HG02981 (cell line): ENCODE measurements around the gene PRKCA.
"Not testable (repeated sequence)": the region's sequence is repeated elsewhere in the genome, so short reads cannot be mapped to it uniquely, and the experiment has no call there.

Experiments
- ATAC-seq: cut with Tn5 transposase; IDR thresholded peaks from one replicate; pipeline ENCODE4 v1.9.1; 2021; ENCODE audit warnings: mild to moderate bottlenecking, moderate library complexity; ENCODE audit not compliant: unreplicated experiment

Gene PRKCA

DNA sequence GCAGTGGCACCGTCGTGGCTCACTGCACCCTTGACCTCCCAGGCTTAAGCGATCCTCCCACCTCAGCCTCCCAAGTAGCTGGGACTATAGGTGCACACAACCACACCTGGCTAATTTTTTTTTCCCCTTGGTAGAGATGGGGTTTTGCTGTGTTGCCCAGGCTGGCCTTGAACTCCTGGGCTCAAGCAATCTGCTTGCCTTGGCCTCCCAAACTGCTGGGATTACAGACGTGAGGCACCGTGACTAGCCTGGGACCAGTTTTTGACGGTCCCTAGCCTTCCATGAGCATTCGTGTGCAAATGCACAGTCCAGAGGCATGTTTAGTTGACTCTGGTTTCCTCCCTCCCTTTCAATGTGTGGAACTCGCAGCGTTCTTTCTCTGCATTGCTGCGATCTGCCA lies 48.2 kb downstream of the PRKCA start:
- not testable (repeated sequence) for ATAC-seq

DNA sequence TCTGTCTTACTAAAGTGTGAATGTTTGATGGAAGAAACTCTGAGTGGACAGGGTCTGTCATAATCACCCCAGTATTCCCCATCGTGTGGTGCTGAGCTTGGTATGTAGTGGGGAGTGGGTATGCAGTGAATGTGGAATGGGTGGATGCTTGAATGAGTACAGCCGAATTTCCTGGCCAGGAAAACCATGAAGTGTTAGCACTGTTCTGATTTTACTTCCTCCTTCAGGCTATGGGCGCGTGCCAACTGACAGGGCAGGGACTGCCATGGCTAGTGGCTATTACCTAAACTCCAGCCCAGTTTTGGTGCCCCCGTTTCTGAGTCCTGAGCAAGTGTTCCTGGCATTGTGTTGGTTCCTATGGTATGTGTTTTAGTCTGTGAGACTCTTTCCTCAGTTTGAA lies 48.6 kb downstream of the PRKCA start:
- no peak for ATAC-seq

DNA sequence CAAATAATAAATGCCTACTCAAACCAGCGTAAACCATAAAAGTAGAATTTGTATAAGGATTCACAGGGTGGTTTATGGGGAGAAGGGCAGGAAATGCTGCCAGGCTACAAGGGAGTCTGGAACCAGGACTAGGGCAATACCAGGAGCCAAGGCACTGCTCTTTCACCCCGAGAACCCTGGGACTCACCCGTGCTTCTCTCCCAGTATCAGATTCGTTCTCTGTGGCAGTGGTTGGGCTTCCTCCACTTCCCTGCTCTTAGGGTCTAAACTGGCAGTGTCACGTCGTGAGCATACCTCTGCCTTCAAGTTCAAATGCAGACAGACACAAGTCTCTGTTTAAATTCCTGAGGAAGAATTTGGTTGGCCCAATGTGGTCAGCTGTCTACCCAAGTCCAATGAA lies 49.3 kb downstream of the PRKCA start:
- no peak for ATAC-seq

- no peak for ATAC-seq
These were observed 51.6 kb downstream of the PRKCA start for GRCh38 chr17:66353937-66354401.

- no peak for ATAC-seq
These were observed 52.1 kb downstream of the PRKCA start for GRCh38 chr17:66354472-66354871.

DNA sequence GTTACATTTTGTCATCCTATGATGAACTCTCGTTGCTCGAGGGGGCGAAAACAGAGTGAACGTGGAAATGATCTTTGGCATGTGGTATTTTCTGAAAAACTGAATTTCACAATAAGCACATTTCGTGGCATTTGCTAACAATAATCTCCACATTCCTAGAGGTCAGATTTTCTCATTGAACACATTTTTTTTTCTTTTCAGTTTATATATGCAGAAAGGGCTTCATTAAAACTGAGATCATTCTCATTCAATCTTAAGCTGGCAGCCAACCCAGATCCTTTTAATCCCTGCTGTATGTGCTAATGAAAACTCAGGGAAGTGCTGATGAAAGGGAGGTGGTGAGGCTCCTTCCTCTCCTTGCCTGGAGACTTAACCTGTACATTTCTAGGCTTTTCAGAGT lies 52.6 kb downstream of the PRKCA start:
- no peak for ATAC-seq

DNA sequence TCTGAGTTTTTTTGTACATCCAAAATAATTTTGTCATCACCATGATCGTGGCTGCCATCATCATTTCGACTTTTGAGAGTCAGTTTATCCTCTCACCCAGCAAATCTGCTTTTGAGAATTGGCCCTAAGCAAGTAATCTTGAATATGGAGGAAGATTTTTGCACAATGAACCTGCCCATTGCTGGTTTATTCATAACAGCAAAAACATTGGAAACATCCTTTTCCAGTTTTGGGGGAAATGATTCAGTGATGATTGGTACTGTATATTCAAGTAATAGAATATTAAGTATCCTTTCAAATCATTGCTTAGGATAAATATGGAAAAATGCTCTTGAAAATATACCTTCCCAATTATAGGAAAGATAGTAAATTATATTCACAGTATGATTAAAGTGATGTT lies 53.1 kb downstream of the PRKCA start:
- no peak for ATAC-seq

DNA sequence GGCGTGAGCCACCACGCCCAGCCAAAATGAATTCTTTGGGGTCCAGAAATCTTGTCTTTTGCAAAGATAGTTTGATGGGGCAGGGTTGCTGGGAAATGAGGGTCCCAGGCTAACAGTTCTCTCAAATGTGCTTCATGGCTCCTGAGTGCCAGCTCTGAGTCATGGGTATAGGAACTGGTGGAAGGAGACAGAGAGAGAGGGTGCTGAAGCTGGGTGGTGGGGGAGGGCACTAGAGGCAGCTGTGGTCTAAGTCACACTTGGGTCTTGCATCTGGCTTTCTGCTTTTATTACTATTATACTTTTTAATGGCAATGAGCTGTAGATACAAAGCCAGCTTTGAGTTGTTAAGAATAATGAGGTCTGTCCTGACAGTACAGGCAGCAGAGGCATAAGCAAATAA lies 54.6 kb downstream of the PRKCA start:
- no peak for ATAC-seq

- no peak for ATAC-seq
These were observed 56.9 kb downstream of the PRKCA start for GRCh38 chr17:66359351-66359750.

- ATAC-seq: not testable (repeated sequence)
These were observed 58.6 kb downstream of the PRKCA start for GRCh38 chr17:66360961-66361565.

GRCh38 chr17:66364508-66364907 lies 62.1 kb downstream of the PRKCA start:
- ATAC-seq: no peak

GRCh38 chr17:66364990-66365490 lies 62.6 kb downstream of the PRKCA start:
- no peak for ATAC-seq

DNA sequence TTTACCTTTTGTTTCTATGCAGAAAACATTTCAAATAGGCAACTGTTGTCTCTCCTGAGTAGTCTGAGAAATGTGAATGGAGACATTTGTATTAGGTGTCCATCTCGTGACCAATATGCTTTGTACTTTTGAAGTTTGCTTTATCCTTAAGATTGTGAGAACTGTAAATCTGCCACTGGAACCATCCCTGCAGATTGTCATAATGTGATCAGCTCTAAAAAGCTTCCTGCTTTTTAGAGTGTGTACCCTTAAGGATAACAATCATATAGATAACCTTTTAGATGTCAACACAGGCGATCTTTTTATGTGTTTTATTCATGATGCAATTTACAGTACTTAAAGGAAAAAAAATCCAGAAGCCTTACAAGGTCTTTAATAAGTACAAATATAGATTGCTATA lies 63.5 kb downstream of the PRKCA start:
- ATAC-seq: no peak

DNA sequence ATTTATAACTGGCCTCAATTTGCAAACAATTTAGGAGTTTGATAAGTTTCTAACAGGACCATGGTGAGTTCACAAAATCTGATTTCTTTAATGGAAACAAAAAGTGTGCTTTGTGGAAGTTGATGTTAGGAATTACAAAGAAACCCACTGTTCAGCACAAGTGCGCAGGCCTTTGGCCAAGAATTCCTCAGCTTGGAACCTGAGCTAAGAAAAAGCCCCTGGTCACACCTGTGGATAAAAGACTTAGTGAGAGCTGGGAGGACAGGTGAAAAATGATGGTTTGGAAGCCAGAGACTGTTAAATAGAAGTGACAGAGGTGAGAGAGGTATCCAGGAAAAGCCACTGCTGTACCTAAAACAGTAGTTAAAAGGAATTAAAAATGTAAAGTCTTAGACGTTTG lies 64.7 kb downstream of the PRKCA start:
- ATAC-seq: no peak

DNA sequence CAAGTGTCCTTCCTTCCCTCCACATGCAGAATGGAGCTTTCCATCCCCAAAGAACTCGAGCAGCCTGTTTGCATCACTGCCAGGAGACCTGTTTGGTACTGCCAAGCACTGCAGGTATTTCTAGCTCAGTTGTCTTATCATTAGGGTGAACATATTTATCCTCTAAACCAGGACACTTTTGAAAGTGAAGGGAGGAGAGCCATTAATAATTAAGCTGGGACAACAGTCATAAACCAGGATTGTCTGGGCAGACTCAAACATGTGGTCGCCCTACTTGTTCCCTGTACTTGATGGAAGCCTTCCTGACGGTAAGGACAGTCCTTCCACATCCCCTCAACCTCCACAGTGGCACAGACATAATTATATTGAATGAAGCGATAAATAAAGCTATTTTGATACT lies 67.4 kb downstream of the PRKCA start:
- ATAC-seq: no peak

- no peak for ATAC-seq
These were observed 69.1 kb downstream of the PRKCA start for GRCh38 chr17:66371561-66371960.

GRCh38 chr17:66372182-66372581 lies 69.8 kb downstream of the PRKCA start:
- no peak for ATAC-seq

GRCh38 chr17:66373079-66373478 lies 70.7 kb downstream of the PRKCA start:
- ATAC-seq: no peak

DNA sequence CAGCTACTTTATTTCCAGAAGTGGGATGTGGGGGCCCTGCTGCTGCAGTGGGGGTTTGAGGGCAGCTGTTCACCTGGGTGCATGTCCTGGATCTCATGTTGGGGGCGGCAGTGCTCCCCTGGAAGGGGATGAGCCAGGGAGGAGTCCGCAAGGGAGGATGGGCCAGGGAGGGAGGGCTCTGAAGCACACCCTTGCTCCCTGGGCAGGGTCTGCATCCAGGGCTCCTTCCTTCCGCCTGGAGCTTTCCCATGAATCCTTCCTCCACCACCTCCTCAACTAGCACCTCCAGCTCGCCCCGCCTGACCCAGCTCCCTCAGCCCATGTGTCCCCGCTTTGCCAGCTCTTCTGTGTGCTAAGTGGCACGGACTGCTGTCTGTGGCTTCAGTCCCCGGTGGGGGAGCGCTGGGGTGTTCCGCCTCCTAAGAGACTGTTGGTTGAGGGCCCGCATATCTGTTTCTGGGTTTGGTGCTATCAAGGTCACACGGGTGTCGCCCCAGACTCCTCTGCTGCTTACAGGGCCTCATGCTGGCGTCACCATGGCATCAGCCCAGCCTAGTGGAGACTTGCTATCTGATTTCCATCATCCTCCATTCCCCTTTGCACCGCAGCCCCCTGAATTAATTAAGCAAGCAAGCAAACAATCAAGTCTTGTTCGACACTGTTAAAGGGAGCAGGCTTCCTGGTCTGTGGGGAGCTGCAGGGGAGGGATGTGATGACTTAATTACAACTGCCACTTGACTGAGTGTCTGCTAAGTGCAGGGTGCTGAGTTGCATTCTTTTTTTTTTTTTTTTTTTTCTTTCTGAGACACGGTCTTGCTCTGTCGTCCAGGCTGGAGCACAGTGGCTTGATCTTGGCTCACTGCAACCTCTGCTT lies 71.8 kb downstream of the PRKCA start:
- no peak for ATAC-seq

- peak; percentile 51 for ATAC-seq
These were observed 72.7 kb downstream of the PRKCA start for GRCh38 chr17:66375121-66375520.

DNA sequence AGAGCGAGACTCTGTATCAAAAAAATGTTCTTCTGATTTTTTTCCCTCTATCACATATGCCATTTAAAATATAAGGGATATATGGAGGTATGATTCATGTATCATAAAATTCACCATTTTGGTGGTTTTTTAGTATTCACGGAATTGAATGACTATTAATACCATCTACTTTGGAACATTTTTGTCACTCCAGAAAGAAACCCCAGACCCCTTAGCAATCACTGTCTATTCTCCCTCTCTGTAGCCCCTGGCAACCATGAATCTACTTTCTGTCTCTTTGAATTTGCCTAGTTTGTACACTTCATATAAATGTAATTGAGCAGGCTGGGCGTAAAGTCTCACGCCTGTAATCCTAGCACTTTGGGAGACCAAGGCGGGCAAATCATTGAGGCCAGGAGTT lies 75.9 kb downstream of the PRKCA start:
- no peak for ATAC-seq

GRCh38 chr17:66379544-66379943 lies 77.1 kb downstream of the PRKCA start:
- no peak for ATAC-seq
